Esophagus squamous epithelium (tissue), 5 donors: Measurements from ENCODE around the gene PCNP. TPM values are rescaled to one million over a fixed set of nuclear protein-coding genes. Genes with fewer than 3 reads are reported as not detected.
"Not testable (repeated sequence)": the region's sequence is repeated elsewhere in the genome, so short reads cannot be mapped to it uniquely, and the experiment has no call there.

Experiments used
- DNase-seq: peaks from one replicate; lab custom pipeline; 2025; lab: John Stamatoyannopoulos, UW
- H3K27ac ChIP-seq, 4 donors: fragments of 200-600 bp; sonication (generic); one replicate each; pipeline ENCODE4 v1.5.1; 2016 to 2019; ENCODE audit warnings: mild to moderate bottlenecking in 1 of 4
- H3K27me3 ChIP-seq, 4 donors: fragments of 200-600 bp; sonication (generic); 1 replicate in 3 of 4; 2 replicates in 1 of 4; pipeline versions ENCODE4 v1.5.1 to v1.6.0; 2017 to 2021; ENCODE audit warnings: antibody characterized with exemption in 1 of 4
- H3K36me3 ChIP-seq, 3 donors: fragments of 200-600 bp; sonication (generic); one replicate each; pipeline ENCODE4 v1.5.1; 2016 to 2019
- H3K4me1 ChIP-seq, 3 donors: fragments of 200-600 bp; sonication (generic); one replicate each; pipeline ENCODE4 v1.5.1; 2017 to 2019
- H3K4me3 ChIP-seq, 4 donors: fragments of 200-600 bp; sonication (generic); 1 replicate in 3 of 4; 2 replicates in 1 of 4; pipeline ENCODE4 v1.5.1; 2016 to 2019; ENCODE audit warnings: mild to moderate bottlenecking in 2 of 4, moderate library complexity in 1 of 4
- H3K9me3 ChIP-seq, 3 donors: fragments of 200-600 bp; sonication (generic); one replicate each; pipeline ENCODE4 v1.5.1; 2016 to 2019
- POLR2A ChIP-seq, 4 donors: fragments of 450-650 bp; IDR thresholded peaks; one replicate each; pipeline ENCODE4 v1.6.1; 2017; ENCODE audit warnings: antibody characterized with exemption in 4 of 4, mild to moderate bottlenecking in 4 of 4, moderate library complexity in 3 of 4
- WGBS, 2 donors: methylation state at CpG; one replicate each; pipeline ENCODE4 v1.1.5; 2018; 5-methylcytosine and 5-hydroxymethylcytosine counted together
- intact Hi-C: fragments of 100-400 bp; cut with DNase I; formaldehyde crosslinking; loops from one replicate; pipeline ENCODE4 v1.15.0; 2022
- total RNA-seq, 4 donors: library from RNA; depleted of rRNA; stranded (reverse); fragments of >200 nt; gene quantifications; one replicate each; pipeline ENCODE4 v1.1.0, GENCODE V29; 2016
- TF ChIP-seq, protein P1 (sequence below), 6 experiments: fragments of 450-650 bp in 4 of 6; fragments of 200-600 bp in 2 of 6; sonication (generic) in 2 of 6; IDR thresholded peaks; one replicate each; pipeline ENCODE4 v1.5.1; 2016 to 2019; ENCODE audit warnings: antibody characterized with exemption in 6 of 6, mild to moderate bottlenecking in 4 of 6, moderate library complexity in 4 of 6
- donor health status: DM: yes; HTN: yes; CAD: no.

The PCNP gene
- total RNA-seq, 4 donors from 2014 or later = 36.2 to 106 (median 56.9) TPM

DNA sequence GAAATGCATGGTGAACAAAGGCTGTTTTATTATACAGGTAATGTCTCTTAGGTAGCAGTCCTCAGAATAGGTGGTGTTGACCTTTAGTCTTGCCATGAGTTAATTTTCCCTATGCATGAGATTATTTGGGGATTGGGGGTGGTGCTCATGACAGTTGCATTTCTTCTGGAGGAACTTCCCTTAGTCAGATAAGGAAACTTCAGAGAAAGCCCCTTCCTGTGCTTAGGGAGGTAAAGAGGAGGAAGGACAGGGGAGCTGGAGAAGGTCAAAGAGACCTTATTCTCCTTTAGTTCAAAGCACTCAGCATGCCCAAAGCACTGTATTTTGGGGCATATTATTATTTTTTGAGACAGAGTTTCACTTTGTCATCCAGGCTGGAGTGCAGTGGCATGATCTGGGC is 55.2 kb downstream of the PCNP start:
- no peak overlapping the region for H3K27ac ChIP-seq
- H3K36me3 ChIP-seq = no peaks in the 10 kb centered on the region
- TF ChIP-seq POLR2A (IDR thresholded peaks at IDR 0.05) = no peak
- TF ChIP-seq, protein P1, sequence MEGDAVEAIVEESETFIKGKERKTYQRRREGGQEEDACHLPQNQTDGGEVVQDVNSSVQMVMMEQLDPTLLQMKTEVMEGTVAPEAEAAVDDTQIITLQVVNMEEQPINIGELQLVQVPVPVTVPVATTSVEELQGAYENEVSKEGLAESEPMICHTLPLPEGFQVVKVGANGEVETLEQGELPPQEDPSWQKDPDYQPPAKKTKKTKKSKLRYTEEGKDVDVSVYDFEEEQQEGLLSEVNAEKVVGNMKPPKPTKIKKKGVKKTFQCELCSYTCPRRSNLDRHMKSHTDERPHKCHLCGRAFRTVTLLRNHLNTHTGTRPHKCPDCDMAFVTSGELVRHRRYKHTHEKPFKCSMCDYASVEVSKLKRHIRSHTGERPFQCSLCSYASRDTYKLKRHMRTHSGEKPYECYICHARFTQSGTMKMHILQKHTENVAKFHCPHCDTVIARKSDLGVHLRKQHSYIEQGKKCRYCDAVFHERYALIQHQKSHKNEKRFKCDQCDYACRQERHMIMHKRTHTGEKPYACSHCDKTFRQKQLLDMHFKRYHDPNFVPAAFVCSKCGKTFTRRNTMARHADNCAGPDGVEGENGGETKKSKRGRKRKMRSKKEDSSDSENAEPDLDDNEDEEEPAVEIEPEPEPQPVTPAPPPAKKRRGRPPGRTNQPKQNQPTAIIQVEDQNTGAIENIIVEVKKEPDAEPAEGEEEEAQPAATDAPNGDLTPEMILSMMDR (IDR thresholded peaks at IDR 0.05) = no peak
- DNase-seq = no peak
- H3K4me1 ChIP-seq = no peaks in the 10 kb centered on the region
- H3K27me3 ChIP-seq = no peaks in the 10 kb centered on the region
- H3K4me3 ChIP-seq = no peak overlapping the region
- no peaks in the 10 kb centered on the region for H3K9me3 ChIP-seq
- intact Hi-C loops = no loop called here

DNA sequence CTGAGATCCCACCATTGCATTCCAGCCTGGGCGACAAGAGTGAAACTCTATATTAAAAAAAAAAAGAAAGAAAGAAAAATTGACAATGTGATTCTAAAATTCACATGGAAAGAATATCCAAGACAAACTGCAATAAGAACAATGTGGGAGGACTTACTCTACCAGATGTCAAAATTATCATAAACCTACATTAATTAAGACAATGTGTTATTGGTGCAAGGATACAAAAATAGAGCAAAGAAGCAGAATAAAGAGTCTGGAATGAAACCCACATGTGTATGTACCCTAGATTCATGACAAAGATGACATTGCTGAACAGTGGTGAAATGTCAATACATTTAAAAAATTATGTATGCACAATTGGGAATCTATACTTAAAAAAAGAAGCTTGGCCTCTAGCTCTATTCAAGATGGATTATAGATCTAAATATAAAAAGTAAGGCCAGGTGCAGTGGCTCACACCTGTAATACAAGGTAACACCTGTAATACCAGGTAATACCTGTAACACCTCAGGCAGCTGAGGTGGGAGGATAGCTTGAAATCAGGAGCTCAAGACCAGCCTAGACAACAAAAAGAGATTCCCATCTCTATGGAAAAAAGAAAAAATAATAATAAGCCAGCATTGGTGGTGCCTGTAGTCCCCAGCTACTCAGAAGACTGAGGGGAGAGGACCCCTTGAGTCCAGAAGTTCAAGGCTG is 57.3 kb downstream of the PCNP start:
- Histone ChIP-seq H3K4me3 (no peak overlapping the region), H3K27ac (no peak overlapping the region), H3K27me3 (no peaks in the 10 kb centered on the region), H3K9me3 (no peaks in the 10 kb centered on the region), H3K4me1 (peaks cover 0 to 3% (median 0%) of the 10 kb centered on the region in 3 donors), H3K36me3 (no peaks in the 10 kb centered on the region)
- WGBS, 2 donors = 86 to 100% methylated on average over 1 of the region's 1 CpG
- DNase-seq = no peak
- intact Hi-C loops = no loop called here
- TF ChIP-seq POLR2A (IDR thresholded peaks at IDR 0.05) = no peak
- TF ChIP-seq, protein P1 (IDR thresholded peaks at IDR 0.05) = no peak

DNA sequence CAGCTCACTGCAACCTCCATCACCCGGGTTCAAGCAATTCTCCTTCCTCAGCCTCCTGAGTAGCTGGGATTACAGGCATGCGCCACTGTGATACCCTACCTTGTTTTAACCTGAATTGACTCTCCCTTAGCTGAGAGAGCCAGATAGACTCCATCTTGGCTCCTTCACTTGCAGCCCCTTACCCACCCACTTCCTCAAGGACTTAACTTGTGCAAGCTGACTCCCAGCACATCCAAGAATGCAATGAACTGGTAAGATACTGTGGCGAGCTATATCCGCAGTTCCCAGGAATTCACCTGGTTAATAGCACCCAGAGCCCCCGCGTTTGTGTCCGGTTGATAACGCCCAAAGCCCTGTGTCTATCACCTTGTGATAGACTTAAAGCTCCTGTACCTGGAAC is 58.0 kb downstream of the PCNP start:
- H3K9me3 ChIP-seq, H3K36me3 ChIP-seq, intact Hi-C loops, H3K27me3 ChIP-seq, H3K4me3 ChIP-seq, DNase-seq, H3K4me1 ChIP-seq, H3K27ac ChIP-seq: not testable (repeated sequence)
- WGBS, 2 donors = 88 to 94% methylated on average over 8 of the region's 8 CpGs

DNA sequence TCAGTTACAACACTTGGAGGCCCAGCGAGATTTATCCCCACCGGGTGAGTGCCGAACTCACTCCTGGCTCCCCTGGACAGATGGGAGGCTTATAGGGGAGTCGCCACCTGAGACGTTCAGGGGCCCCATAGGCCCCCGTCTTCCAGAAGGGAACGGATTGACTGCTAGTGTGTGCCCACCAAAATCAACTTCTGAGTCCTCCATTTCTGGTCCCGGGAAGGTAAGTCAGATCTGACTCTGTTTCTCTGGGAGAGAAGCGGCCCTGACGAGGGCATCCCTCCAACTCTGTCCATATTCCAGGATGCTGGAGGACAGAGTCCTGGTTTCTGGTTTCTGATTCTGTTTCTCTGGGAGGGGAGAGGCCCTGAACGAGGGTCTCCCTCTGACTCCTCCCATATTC is 58.6 kb downstream of the PCNP start:
- Histone ChIP-seq H3K36me3 (no peaks in the 10 kb centered on the region), H3K27ac (no peak overlapping the region), H3K4me3 (no peak overlapping the region), H3K9me3 (no peaks in the 10 kb centered on the region), H3K27me3 (no peaks in the 10 kb centered on the region), H3K4me1 (peaks cover 0 to 6% (median 0%) of the 10 kb centered on the region in 3 donors)
- TF ChIP-seq POLR2A (IDR thresholded peaks at IDR 0.05) = no peak
- TF ChIP-seq, protein P1 (IDR thresholded peaks at IDR 0.05) = no peak
- no peak for DNase-seq
- intact Hi-C loops = no loop called here
- WGBS, 2 donors = 62 to 69% methylated on average over 4 to 5 of the region's 11 CpGs

DNA sequence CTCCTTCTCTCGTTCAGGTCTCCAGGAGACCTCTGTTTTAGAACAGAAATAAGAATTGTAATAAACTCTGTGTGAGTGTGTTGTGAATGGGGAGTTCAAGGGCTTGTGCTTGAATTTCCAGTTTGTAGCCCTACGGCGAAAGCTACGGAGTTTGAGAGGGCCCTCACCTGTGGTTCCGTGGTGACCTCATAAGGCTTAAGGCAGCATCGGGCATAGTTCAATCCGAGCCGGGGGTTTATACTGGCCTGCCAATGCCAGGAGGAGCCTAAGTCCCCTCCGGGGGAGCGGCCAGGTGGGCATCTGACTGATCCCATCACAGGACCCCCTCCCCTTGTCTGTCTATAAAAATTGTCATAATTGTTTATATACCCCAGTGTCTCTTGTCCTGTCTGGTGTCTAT is 59.2 kb downstream of the PCNP start:
- intact Hi-C loops = no loop called here
- no peaks in the 10 kb centered on the region for H3K9me3 ChIP-seq
- H3K4me3 ChIP-seq = no peak overlapping the region
- no peaks in the 10 kb centered on the region for H3K36me3 ChIP-seq
- H3K27me3 ChIP-seq = no peaks in the 10 kb centered on the region
- TF ChIP-seq, protein P1 (IDR thresholded peaks at IDR 0.05) = no peak
- no peak for TF ChIP-seq POLR2A (IDR thresholded peaks at IDR 0.05)
- no peak overlapping the region for H3K27ac ChIP-seq
- WGBS, 2 donors = 86 to 95% methylated on average over 5 to 10 of the region's 10 CpGs
- H3K4me1 ChIP-seq = peaks cover 0 to 6% (median 0%) of the 10 kb centered on the region in 3 donors
- no peak for DNase-seq
